Lower leg skin (tissue), 4 donors: Measurements from ENCODE around the gene CPN1. TPM values are rescaled to one million over a fixed set of nuclear protein-coding genes. Genes with fewer than 3 reads are reported as not detected.

Experiments
- DNase-seq, 2 donors: peaks; one replicate each; pipeline ENCODE4 v3.0.0-alpha.2; 2019; ENCODE audit warnings: low spot score in 2 of 2
- H3K4me3 ChIP-seq: fragments of 200-600 bp; sonication (generic); 2 replicates; pipeline ENCODE4 v1.5.1; 2017; ENCODE audit warnings: mild to moderate bottlenecking, low read depth; ENCODE audit not compliant: poor library complexity, severe bottlenecking
- CTCF ChIP-seq, 3 donors: fragments of 450-650 bp; IDR thresholded peaks; one replicate each; pipeline ENCODE4 v1.5.1; 2016; ENCODE audit warnings: antibody characterized with exemption in 3 of 3, mild to moderate bottlenecking in 3 of 3, moderate library complexity in 2 of 3
- POLR2A ChIP-seq, 2 donors: fragments of 450-650 bp; IDR thresholded peaks; one replicate each; pipeline ENCODE4 v1.6.1; 2016 to 2017; ENCODE audit warnings: antibody characterized with exemption in 2 of 2, mild to moderate bottlenecking in 1 of 2, moderate library complexity in 1 of 2
- WGBS, 2 donors: methylation state at CpG; one replicate each; pipeline ENCODE4 v1.1.5; 2018; 5-methylcytosine and 5-hydroxymethylcytosine counted together
- intact Hi-C: fragments of 100-400 bp; cut with DNase I; formaldehyde crosslinking; loops from one replicate; pipeline ENCODE4 v1.15.0; 2023; ENCODE audit warnings: low total_unique reads
- total RNA-seq, 4 donors: library from RNA; depleted of rRNA; stranded (reverse); fragments of >200 nt; gene quantifications; one replicate each; pipeline ENCODE4 v1.1.0, GENCODE V29; 2016

The CPN1 gene
- total RNA-seq, 4 donors from 2014 or later, result not detected

GRCh38 chr10:100004805-100005510, 76.7 kb downstream of the CPN1 start:
- 78 to 81% methylated on average over 3 of the region's 3 CpGs for WGBS, 2 donors
- TF ChIP-seq CTCF (IDR thresholded peaks at IDR 0.05) (no peak), POLR2A (IDR thresholded peaks at IDR 0.05) (no peak)
- H3K4me3 ChIP-seq, result no peak overlapping the region
- intact Hi-C loops, result no loop called here
- no peak for DNase-seq

GRCh38 chr10:100000109-100000644, 81.5 kb downstream of the CPN1 start:
- intact Hi-C loops, result no loop called here
- DNase-seq, result no peak
- H3K4me3 ChIP-seq, result no peak overlapping the region
- TF ChIP-seq POLR2A (IDR thresholded peaks at IDR 0.05), result no peak
- no peak for TF ChIP-seq CTCF (IDR thresholded peaks at IDR 0.05)
- WGBS, 2 donors, result 84 to 92% methylated on average over 6 of the region's 6 CpGs

GRCh38 chr10:99999319-100000108, 82.2 kb downstream of the CPN1 start:
- TF ChIP-seq POLR2A (IDR thresholded peaks at IDR 0.05) (no peak), CTCF (IDR thresholded peaks at IDR 0.05) (no peak)
- 85 to 95% methylated on average over 8 of the region's 8 CpGs for WGBS, 2 donors
- intact Hi-C loops, result no loop called here
- no peak for DNase-seq
- H3K4me3 ChIP-seq, result no peak overlapping the region

GRCh38 chr10:99998889-99999288, 82.8 kb downstream of the CPN1 start:
- TF ChIP-seq CTCF (IDR thresholded peaks at IDR 0.05) (no peak), POLR2A (IDR thresholded peaks at IDR 0.05) (no peak)
- WGBS, 2 donors, result 88 to 95% methylated on average over 6 of the region's 6 CpGs
- intact Hi-C loops, result no loop called here
- no peak overlapping the region for H3K4me3 ChIP-seq
- no peak for DNase-seq

GRCh38 chr10:99996671-99997648, 84.7 kb downstream of the CPN1 start:
- DNase-seq, result no peak
- no peak overlapping the region for H3K4me3 ChIP-seq
- intact Hi-C loops, result no loop called here
- TF ChIP-seq CTCF (IDR thresholded peaks at IDR 0.05) (no peak), POLR2A (IDR thresholded peaks at IDR 0.05) (no peak)
- 23 to 26% methylated on average over 4 of the region's 4 CpGs for WGBS, 2 donors
